Central memory CD4-positive, alpha-beta T cell (primary cell): ENCODE results near the gene OR10J1.
"Not testable (repeated sequence)": the region's sequence is repeated elsewhere in the genome, so short reads cannot be mapped to it uniquely, and the experiment has no call there.

Source experiments
- DNase-seq: peaks from one replicate; pipeline ENCODE4 v3.0.0; 2022
- total RNA-seq, 3 experiments: gene quantifications; one replicate each; lab custom pipeline; 2026; lab: John Stamatoyannopoulos, UW

OR10J1 gene, protein sequence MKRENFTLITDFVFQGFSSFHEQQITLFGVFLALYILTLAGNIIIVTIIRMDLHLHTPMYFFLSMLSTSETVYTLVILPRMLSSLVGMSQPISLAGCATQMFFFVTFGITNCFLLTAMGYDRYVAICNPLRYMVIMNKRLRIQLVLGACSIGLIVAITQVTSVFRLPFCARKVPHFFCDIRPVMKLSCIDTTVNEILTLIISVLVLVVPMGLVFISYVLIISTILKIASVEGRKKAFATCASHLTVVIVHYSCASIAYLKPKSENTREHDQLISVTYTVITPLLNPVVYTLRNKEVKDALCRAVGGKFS
- 0 reads per million in 3 experiments for total RNA-seq

DNA sequence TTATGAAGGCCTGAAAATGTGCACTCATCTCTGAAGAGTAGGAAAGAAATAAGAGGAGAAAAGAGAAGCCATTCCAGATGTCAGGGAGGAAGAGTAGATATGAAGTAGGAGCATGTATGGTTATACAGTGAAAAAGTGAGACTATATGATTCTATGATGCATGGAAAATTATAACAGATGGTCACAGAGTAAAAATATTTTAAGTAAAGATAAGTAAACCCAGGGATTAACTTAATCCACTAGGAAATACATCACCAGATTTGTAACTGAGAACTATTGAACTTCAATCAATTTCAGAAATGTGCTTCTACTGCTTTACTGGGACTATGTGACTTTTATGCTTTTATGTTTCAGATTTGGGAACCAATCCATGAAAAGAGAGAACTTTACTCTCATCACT is at the start of gene OR10J1:
Gene OR10J1 (plus strand): TSS at position 301 of the 400 bp plus-strand sequence. CDS start 70 bp downstream, at position 371.
- DNase-seq: no peak

DNA sequence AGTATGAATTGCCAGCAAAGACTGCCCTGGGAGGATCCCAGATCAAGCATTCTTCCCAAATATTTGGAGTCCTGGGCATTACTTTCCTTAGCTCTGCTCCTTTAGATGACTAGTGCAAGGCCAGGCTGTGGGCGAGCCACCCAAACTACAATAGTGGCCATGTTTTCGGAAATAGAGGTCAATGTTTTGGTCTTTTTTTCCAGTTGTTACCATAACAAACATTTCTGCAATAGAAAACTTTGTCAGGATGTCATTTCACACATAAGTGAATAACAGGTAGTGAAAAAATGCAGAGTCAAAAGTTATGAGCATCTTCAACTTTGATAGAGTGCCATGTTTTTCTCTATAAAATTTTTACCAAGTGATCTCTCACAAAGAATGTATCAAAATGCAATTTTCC is 32.7 kb upstream of the OR10J1 start:
- no peak for DNase-seq

DNA sequence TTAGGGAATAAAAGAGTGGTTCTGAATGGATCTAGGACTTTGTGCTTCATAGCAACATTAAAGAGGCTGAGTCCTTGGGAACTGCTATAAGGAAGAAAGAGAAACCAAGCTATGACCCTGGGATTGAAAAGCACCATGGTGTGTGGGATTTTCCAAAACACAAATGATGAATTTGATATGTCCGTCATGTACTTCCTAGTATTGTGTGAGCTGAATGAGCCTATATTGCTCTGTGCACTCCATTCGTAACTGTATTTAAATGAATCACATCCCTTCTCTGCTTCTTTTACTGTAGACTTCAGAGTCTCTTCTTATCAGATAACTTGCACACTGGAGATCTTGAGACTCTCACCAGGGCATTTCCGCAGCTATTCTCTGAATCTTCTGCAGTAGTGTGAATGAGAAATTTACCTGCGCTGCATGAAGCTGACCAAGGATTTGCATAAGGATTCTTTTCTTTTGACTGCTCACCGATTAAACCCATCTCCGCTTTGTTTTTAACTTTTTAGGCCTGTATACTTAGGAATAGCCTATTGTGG is 30.6 kb upstream of the OR10J1 start:
- DNase-seq: no peak

DNA sequence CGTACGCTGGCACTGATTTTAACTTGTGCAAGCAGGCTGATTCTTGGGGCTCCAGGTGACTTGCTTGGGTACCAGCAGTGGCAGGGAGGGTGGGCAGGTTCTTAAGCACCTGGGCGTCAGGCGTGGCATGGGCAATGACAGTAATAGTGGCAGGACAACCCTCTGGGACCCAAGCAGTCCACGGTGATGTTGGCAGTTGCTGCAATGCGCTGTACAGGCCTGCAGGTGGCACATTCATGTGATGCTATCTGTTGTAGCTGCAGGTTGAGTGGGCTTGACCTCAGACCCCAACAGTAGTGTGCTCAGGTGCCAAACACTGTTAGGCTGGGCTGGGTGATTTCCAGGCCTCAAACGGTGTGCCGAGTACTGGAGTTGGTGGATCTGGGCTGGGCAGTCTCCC is 17.7 kb upstream of the OR10J1 start:
- no peak for DNase-seq

DNA sequence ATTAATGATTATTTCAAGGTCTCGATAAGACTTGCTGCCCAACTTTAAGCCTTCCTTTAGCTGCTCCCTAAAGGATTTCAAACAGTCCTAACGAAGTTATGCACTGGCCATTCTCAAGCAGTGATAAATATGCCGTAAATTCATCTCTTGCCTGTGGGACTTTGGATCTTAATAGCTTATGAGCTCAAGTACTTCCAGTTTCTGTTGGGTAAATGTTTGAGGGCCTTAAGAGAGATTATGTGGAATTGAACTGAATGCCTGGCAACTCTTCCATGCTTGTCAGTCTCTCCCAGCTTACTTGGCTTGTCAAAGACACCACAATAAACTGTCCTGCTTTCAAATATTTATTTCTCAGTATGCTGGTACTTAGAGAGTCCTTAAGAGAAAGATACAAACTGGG is 11.0 kb upstream of the OR10J1 start:
- DNase-seq: no peak

DNA sequence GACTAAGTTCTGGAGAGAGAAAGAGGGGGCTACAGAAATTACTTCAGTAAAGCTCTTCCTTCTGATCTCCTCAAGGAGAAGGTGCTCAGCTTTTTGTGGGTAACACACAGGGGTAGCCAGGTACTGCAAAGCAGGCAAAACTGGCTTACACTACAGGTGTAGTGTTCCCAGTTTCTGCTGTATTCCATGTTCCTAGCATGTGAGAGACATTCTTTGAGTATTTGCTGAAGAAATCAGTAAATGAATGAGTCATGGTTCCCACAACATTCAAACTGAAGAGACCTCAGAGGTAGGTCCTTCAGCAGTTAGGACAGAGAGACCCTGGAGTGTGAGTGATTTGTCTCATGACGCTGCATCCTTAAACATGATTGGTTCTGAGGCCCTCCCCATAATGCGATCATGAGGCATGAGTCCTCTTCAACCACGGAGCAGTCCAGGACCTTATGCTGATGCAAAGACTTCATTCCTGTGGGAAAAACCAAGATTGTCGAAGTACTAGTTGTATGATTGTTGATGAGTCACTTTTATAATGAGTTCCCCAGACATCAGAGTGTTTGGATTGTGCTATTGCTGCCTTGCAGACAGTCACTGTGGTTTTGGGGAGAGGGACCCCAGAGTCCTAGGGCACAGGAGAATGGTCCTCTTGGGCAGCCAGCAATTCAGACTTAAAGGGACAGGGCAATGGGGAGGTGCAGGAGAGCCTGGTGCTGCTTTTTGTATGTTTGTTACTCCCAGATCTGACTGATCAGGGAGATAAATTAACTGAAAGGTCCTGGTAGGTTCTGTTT is 10.3 kb upstream of the OR10J1 start:
- DNase-seq: no peak

DNA sequence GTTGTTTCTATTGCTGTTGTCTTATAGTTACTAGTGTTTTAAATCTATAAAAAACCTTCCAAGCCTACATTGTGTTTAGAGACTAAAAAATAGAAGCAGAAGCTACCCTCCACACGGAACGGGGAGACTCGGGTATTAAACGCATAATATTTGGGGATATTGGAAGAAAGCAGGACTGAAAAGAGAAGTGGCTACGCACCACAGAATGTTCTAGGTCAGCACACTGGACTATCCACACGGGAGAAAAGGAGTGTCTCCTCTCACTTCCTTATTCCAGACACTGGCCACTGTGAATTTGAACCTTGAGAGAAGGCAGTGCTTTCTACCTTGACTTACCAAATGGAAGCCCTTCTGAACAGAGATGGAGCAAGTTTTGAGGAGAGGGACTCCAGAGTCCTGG is 8.5 kb upstream of the OR10J1 start:
- no peak for DNase-seq

DNA sequence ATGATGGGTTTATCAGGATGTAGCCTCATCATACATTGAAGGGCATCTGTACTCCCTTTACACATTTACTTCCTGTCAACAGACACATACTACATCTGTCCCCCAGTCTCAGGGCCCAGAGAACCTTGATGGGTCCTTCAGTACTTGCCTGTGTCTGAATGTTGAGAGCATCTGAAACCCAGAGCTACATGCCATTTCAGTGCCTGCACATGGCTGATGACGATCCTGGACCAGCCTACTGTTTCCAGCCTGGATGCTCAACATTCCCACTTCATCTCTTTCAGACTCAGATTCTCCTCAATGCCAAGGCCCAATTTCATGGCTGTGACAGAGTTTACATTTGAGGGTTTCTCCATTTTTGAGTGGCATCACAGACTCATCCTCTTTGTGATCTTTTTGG is 7.6 kb upstream of the OR10J1 start, which contains the start of gene OR10J4:
Gene OR10J4 (plus strand): TSS at position 301 of the 400 bp plus-strand sequence.
- DNase-seq: no peak

DNA sequence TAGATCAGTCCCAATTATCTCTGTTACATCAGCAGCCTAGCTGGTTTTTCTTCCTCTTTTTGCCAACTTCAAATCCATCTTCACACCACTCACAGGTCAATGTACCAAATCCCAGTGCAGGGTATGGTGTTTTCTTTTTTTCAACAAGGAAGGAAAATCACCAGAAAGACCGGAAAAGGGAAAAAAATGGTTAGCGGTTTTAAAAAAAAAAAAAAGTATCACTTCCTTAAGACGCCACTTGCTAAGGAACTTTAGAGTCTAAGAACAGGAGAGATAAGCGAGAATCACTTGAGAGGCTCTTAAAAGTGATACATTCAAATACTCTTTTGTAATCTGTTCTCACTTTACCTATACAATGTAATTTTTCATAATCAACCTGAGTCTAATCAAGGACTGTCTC is 3.1 kb upstream of the OR10J1 start:
- DNase-seq: no peak

DNA sequence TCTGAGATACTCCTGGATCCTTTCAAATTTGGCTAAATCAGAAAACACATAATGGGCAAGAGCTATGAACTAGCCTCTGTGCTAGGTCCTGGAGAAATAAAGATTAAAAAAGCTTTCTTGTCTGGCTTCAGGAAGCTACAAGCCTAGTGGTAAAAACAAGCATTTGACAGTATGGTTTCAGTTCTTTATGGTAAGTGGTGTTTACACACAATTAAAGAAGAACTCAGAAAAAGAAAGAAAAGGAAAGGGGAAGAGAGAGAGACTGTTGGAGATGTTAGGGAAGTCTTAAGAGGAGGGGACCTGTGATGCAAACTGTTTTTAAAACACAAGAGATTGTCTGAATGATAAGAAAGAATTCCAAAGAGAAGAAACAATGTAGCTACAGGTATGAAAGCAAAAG is 1.8 kb downstream of the OR10J1 start:
- no peak for DNase-seq

DNA sequence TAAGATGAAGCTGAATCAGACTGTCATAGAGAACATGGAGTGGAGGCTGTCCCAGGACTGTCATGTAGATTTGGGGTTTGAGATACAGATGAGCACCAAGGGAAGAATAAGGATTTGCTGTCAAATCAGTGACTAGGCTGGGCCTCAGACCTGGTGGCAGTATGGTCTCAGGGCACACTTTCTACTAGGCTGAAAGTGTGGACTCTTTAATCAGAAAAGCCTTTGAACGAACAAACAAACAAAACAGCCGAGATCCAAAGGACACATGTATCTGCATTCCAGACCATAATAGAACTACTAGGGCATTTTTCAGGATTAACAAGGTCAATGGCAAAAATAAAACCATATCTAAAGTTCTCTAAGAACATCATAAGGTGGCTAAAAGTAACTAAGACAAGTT is 2.9 kb downstream of the OR10J1 start:
- no peak for DNase-seq

DNA sequence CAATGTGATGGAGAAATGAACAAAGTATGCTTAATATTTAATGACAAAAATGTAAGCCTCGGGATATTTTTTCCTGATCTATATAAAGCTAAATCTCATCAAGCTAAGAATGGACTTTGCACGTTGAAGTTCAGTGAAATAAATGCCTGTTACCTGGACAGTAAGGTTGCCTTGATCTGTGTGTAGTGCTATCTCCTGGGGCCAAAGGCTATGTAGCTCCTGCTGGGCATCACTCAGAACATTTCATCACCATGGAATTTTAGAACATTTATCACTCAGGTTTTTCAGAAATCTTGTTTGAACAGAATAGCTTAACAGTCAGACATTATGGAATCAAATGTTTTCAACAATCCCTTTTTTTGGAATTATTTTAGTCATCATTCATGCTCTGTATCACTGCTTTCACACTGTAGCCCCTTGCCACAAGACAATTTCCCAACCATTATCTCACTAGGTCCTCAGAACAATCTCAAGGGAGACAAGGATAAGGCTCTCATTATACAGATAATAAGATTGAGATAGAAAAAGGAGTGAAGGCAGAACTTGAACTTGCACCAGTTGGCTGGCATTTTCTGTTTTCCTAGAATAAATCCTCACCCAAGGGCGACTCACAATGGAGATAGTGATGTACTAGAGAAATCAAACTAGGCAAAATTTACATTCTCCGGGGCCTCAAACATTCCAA is 3.7 kb downstream of the OR10J1 start:
- DNase-seq: no peak

DNA sequence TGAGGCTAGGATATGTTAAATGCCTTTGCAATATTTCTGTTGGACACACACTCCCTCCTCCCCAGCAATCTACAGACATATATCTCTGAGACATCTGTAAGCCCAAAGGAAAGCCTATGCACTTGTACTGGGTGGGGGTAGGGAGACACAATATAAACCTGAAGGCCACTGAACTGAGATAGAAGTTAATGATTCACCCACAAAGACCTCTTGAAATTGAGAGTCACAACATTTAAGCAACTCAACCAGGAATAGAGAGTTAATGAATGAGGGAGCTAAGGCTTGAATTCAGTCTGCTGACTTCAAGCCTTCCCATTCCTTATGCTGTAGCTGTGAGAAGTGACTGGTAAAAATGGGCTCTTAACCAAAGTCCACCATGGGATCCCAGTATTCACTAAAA is 5.0 kb downstream of the OR10J1 start:
- DNase-seq: no peak

DNA sequence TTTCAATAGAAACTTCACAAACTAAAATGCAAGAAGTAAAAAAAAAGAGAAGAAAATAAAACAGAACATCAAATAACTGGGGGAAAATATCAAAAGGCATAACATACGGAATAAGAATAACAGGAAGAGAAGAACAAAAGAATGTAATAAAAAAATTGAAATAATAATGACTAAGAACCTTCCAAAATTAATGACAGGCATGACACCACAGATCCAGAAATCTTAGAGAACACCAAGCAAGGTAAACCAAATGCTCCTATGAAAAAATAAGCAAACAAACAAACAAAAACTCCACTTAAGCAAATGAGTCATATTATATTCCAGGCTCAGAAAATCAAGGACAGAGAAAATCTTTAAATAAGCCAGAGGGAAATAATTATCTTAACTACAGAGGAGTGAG is 8.7 kb downstream of the OR10J1 start:
- DNase-seq: no peak

DNA sequence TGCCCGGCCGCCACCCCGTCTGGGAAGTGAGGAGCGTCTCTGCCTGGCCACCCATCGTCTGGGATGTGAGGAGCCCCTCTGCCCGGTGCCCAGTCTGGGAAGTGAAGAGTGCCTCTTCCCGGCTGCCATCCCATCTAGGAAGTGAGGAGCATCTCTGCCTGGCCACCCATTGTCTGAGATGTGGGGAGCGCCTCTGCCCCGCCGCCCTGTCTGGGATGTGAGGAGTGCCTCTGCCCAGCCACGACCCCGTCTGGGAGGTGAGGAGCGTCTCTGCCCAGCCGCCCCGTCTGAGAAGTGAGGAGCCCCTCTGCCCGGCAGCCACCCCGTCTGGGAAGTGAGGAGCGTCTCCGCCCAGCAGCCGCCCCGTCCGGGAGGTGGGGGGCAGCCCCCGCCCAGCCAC is 10.1 kb downstream of the OR10J1 start:
- DNase-seq: not testable (repeated sequence)

DNA sequence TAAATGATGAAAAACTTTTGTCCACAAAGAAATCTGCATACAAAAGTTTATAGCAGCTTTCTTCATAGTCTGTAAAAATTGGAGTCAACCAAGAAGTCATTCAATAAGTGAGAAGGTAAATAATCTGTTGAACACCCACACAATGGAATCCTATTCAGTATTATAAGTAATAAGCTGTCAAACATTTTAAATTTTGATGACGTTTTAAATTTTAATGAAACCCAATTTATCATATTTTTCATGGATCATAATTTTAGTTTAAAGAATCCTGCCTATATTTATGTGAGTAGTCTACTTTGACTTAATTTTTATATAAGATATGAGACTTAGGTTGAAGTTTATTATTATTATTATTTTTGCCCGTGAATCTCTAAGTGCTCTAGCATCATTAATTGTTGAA is 20.0 kb downstream of the OR10J1 start:
- no peak for DNase-seq

DNA sequence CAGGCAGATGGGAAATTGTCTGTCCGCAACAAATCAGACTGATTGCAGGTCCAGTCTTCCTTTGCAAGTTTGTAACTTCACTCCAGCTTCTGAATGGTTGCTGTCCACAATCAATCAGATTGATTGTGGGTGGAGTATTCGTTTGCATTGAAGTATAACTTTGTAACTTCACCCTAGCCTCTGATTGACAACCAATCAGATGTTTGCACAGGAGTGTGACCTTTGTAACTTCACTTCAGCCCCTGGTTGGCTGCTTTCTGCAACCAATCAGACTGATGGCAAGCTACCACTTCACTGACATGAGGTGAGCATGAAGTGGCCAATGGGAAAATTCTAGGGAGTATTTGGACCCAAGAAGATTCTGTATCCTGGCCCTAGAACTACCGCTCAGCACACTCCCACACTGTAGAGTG is 25.7 kb downstream of the OR10J1 start:
- no peak for DNase-seq

DNA sequence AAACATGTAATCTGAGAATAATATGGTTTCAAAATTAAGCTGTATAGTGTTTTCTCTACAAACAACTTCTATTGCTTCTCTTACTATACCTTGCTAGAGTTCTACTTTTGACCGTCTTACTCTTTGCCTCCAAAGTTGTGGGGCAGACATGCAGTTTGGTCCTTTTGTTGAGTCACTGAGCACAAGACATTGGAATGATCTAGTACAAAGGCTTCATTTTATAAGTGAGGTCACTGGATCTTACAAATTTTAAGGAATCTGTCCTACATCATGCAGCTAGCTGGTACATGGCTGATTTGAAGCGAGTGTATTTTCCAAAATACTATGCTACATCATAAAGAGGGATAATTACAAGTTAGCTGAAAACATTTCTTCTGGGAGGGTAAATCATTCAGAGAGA is 28.8 kb downstream of the OR10J1 start:
- no peak for DNase-seq

DNA sequence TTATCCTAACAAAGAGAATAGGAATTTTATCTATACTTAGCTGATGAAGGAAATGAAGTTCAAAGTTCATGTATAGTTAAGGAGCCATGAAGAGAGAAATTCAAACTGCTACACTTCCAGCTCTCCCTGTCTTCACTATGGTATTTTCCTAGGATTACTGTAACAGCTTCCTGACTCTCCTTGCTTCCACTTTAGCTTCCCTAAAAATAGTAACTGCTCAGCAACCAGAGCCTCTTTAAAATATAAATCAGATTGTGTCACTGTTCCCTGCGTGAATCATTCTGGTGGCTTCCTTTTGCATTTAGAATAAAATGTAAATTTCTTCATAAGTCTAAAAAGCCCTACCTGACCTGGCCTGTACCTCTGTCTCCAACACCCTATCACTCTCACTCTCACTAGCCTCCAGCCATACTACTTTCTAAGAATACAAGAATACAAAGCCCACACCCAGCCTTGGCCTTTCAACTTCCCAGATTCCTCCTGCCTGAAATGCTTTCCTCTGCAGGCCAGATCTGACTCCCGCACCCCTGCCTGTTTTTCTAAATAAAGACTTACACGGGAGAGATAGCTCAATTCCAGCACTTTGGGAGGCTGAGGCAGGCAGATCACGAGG is 30.5 kb downstream of the OR10J1 start:
- no peak for DNase-seq

DNA sequence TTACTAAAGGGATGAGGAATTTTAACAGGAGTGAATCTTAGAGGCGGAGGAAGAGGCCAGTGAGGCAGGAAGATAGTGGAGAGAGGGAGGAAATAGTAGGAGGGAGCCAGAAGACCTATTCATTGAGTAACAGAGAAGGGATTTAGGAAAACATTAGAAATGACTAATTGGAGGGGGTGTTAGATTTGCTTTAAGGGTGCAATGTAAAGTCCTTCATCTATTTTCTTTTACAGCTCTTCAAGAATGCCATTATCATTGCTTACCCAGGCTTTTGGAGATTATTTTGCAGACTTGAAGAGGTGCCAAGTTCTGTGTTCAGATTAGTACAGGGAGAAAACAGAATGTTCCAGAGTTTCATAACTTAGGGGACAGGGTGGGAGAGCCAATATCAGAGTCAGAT is 33.8 kb downstream of the OR10J1 start:
- DNase-seq: no peak

DNA sequence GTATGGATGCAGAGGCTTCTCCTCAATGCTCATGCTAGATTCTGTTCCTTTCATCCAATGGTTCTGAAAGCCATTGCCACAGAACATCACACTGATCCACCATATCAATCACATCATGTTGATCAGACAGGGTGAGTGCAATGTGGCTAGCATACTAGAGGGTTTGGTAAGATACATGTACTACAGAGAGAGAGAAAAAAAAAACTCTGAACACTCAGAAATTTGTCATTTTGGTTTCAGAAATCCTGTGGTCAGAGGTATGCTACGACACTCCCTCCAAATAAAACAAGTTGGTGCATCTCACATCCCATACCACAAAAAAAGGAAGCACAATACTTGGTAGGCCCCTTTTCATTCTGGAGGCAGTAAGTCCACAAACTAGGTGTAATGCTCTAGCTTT is 35.4 kb downstream of the OR10J1 start:
- no peak for DNase-seq

DNA sequence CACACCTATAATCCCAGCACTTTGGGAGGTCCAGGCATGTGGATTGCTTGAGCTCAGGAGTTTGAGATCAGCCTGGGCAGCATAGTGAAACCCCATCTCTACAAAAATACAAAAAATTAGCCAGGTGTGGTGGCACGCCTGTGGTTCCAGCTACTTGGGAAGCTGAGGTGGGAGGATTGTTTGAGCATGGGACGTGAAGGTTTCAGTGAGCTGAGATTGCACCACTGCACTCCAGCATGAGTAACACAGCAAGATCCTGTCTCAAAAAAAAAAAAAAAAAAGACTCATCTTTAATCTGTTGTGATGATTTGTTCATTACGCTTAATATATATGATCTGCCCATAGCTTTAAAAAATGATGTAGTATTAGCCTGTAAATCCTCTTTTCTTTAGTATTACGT is 44.0 kb downstream of the OR10J1 start:
- no peak for DNase-seq
